NCI-H510A treated with DMSO at 0.1 percent for 48 hours (cell line): ENCODE results near the gene TUBB6.

Experiments used
- DNase-seq: peaks from one replicate; lab custom pipeline; 2025; lab: John Stamatoyannopoulos, UW

The TUBB6 gene

GRCh38 chr18:12307701-12308385 is at the start of gene TUBB6:
Gene TUBB6 (plus strand): TSS chr18:12308241. CDS start chr18:12308293, 52 bp downstream.
- peak; percentile 21 for DNase-seq

GRCh38 chr18:12258719-12259705 is 49.0 kb upstream of the TUBB6 start:
- no peak for DNase-seq

- no peak for DNase-seq
Measured at GRCh38 chr18:12262748-12263147, 45.3 kb upstream of the TUBB6 start.

GRCh38 chr18:12264864-12265263 is 43.2 kb upstream of the TUBB6 start:
- no peak for DNase-seq

- DNase-seq = peak; percentile 79
Measured at GRCh38 chr18:12271376-12272235, 36.4 kb upstream of the TUBB6 start.

- no peak for DNase-seq
Measured at GRCh38 chr18:12274793-12275192, 33.2 kb upstream of the TUBB6 start.

- no peak for DNase-seq
Measured at GRCh38 chr18:12276736-12277554, 31.1 kb upstream of the TUBB6 start.

- DNase-seq = no peak
Measured at GRCh38 chr18:12278215-12278671, 29.8 kb upstream of the TUBB6 start.

- no peak for DNase-seq
Measured at GRCh38 chr18:12278741-12279682, 29.0 kb upstream of the TUBB6 start.

- no peak for DNase-seq
Measured at GRCh38 chr18:12279781-12280531, 28.1 kb upstream of the TUBB6 start.

GRCh38 chr18:12281861-12282260 is 26.2 kb upstream of the TUBB6 start:
- DNase-seq = no peak

- DNase-seq = no peak
Measured at GRCh38 chr18:12282442-12283039, 25.5 kb upstream of the TUBB6 start.

- DNase-seq = no peak
Measured at GRCh38 chr18:12283256-12283655, 24.8 kb upstream of the TUBB6 start.

- no peak for DNase-seq
Measured at GRCh38 chr18:12283666-12284065, 24.4 kb upstream of the TUBB6 start.

GRCh38 chr18:12287131-12287681 is 20.8 kb upstream of the TUBB6 start:
- no peak for DNase-seq

- DNase-seq = peak; percentile 8
Measured at GRCh38 chr18:12287684-12288402, 20.2 kb upstream of the TUBB6 start.

- DNase-seq = no peak
Measured at GRCh38 chr18:12288403-12288755, 19.7 kb upstream of the TUBB6 start.

- no peak for DNase-seq
Measured at GRCh38 chr18:12290086-12290485, 18.0 kb upstream of the TUBB6 start.
